Bronchus fibroblast of lung (primary cell): Measurements from ENCODE around the gene EEF1A2. TPM values are rescaled to one million over a fixed set of nuclear protein-coding genes. Genes with fewer than 3 reads are reported as not detected.

Experiments used
- total RNA-seq: library from RNA; depleted of rRNA; stranded (reverse); fragments of >200 nt; gene quantifications from 2 replicates; pipeline ENCODE4 v1.2.3, GENCODE V29; 2015

EEF1A2 gene
- total RNA-seq: 0.30 and 0.67 TPM in 2 replicates

GRCh38 chr20:63498960-63499337, at the start of gene EEF1A2:
Gene EEF1A2 (minus strand): TSS chr20:63499083. CDS start chr20:63497763, 1,320 bp downstream.

DNA sequence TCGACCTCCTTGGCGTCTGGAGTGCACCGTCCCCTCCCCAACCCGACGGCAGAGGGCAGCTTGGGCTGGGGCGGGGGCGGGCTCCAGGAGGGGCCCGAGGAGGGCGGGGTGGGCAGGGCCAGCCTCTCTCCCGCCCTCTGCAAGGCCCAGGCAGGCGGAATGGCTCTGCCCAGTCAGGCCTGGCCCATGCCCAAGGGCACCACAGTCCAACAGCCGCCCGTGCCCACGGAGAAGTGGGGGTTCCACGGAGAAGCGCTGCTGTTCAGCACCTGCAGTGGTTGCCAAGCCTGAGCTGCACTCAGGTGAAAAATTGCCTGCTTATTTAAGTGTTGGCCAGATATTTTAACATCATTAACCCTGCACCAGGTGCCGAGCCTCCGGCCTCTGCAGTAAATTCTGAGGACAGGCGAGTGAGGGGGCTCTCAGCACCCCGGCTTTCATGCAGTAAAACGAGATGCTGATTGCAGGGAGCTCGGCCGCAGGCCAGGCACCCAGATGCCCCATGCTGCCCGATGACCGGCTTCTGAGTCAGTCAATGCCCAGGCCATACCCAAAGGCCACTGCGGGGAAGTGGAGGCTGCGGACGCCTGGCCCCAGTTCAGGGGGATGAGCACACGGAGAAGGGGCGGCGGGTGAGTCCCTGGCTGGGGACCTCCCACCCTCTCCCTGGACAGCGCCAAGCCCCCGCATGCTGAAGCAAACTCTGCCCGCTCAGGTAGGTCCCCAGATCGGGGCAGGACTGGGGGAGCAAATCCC, 49.0 kb upstream of the EEF1A2 start, which contains the start of gene SRMS:
SRMS (minus strand) TSS at position 25 of the 756 bp plus-strand sequence. CDS start 286 bp downstream, outside the sequence.

DNA sequence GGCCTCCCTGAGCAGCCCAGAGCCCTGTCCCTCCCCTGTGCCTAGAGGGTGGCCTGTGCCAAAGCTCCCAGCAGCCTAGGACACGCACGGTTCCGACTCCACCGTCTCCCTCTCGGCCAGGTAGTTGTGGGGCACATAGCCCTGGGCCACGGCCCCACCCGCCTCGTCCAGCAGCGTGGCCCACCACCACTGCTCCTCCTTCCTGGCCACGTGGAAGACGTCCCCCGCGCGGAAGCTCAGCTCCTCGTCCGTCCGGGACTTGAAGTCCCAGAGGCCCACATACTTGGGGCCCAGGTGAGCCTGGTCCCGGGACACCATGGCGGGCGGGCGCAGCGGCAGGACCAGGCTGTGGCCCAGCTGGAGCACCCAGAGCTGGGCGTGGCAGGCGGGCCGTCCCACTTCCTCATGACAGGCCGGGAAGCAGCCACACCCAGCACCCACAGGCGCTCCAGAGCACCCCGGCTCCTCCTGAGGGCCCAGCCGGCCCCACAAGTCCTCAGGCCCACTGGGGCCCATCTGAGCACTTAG, 38.2 kb upstream of the EEF1A2 start, which contains the start of gene PTK6:
PTK6 (minus strand) TSS at position 380 of the 528 bp plus-strand sequence; CDS start at position 318, 62 bp downstream.

GRCh38 chr20:63520504-63520933, 21.6 kb upstream of the EEF1A2 start, which contains the start of gene PPDPF:
Gene PPDPF (plus strand): TSS chr20:63520765. CDS start chr20:63521309, 544 bp downstream.

DNA sequence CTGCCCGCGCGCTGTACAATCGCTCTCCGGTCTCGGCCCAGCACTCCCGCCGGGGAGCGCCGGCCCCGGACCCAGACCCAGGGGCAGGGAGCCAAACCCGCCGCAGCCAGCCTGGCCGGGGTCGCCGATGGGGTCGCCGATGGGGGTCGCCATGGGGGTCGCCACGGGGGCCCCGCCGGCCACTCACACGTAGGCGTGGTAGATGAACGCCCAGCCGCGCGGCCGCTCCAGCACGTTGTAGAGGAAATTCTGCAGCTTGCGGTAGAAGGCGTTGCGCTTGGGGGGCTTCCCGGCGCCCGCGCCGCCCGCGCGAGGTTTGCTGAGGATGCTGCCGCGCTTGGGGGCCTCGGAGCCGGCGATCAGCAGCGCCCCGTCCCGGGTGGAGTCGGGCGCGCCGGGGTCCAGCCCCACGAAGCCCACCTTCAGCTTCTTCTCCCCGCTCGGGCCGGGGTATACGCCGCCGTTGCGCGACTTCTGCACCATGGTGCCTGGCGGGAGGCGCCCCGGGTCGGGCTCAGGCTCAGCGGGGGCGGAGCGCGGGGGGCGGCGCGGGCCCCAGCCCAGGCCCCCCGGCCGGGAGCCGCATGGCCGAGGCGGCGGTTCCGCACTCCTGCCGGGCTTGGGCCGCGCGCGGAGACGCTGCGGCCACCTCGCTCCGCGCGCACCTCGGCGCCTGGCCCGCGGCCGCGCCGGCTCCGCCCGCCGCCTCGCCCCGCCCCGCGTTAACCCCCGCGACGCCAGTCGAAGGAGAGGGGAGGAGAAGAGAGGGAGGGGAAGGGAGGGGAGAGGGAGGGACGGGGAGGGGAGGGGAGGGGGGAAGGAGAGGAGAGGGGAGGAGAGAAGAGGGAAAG, 26.7 kb downstream of the EEF1A2 start, which contains the start of gene KCNQ2:
KCNQ2 (minus strand) TSS at position 675 of the 851 bp plus-strand sequence; CDS start at position 483, 192 bp downstream.

Other genes with a start within 250 kb of the EEF1A2 start
- gene NKAIN4, start 244.6 kb downstream of the EEF1A2 start, total RNA-seq: not detected in 2 replicates
- 58.3 and 63.9 TPM in 2 replicates for gene ARFGAP1, start 226.3 kb downstream of the EEF1A2 start, total RNA-seq
- not detected in 2 replicates for gene COL20A1, start 205.9 kb downstream of the EEF1A2 start, total RNA-seq
- gene CHRNA4, start 137.7 kb downstream of the EEF1A2 start, total RNA-seq: not detected in 2 replicates
- not detected in 2 replicates for gene KCNQ2, start 26.4 kb downstream of the EEF1A2 start, total RNA-seq
- gene PPDPF, start 21.7 kb upstream of the EEF1A2 start, total RNA-seq: 259 and 266 TPM in 2 replicates
- not detected in 2 replicates for gene PTK6, start 38.3 kb upstream of the EEF1A2 start, total RNA-seq
- gene SRMS, start 48.7 kb upstream of the EEF1A2 start, total RNA-seq: not detected in 2 replicates
- gene FNDC11, start 55.1 kb upstream of the EEF1A2 start, total RNA-seq: 0.50 and 1.0 TPM in 2 replicates
- gene HELZ2, start 75.2 kb upstream of the EEF1A2 start, total RNA-seq: 21.1 and 26.2 TPM in 2 replicates
- 9.2 and 10.9 TPM in 2 replicates for gene GMEB2, start 128.0 kb upstream of the EEF1A2 start, total RNA-seq
- 62.0 and 67.4 TPM in 2 replicates for gene STMN3, start 154.3 kb upstream of the EEF1A2 start, total RNA-seq
- 14.9 and 20.7 TPM in 2 replicates for gene RTEL1, start 159.2 kb upstream of the EEF1A2 start, total RNA-seq
- 227 and 246 TPM in 2 replicates for gene TNFRSF6B, start 197.6 kb upstream of the EEF1A2 start, total RNA-seq
- gene ARFRP1, start 208.9 kb upstream of the EEF1A2 start, total RNA-seq: 36.8 and 41.2 TPM in 2 replicates
- 24.7 and 30.9 TPM in 2 replicates for gene ZGPAT, start 209.0 kb upstream of the EEF1A2 start, total RNA-seq
- 5.2 and 6.7 TPM in 2 replicates for gene LIME1, start 237.6 kb upstream of the EEF1A2 start, total RNA-seq
- gene SLC2A4RG, start 240.7 kb upstream of the EEF1A2 start, total RNA-seq: 88.3 and 91.0 TPM in 2 replicates